Esophagus squamous epithelium (tissue), 5 donors: ENCODE results near the gene ACER2. TPM values are rescaled to one million over a fixed set of nuclear protein-coding genes. Genes with fewer than 3 reads are reported as not detected.

Experiments
- DNase-seq: peaks from one replicate; lab custom pipeline; 2025; lab: John Stamatoyannopoulos, UW
- H3K27ac ChIP-seq, 4 donors: fragments of 200-600 bp; sonication (generic); one replicate each; pipeline ENCODE4 v1.5.1; 2016 to 2019; ENCODE audit warnings: mild to moderate bottlenecking in 1 of 4
- H3K27me3 ChIP-seq, 4 donors: fragments of 200-600 bp; sonication (generic); 1 replicate in 3 of 4; 2 replicates in 1 of 4; pipeline versions ENCODE4 v1.5.1 to v1.6.0; 2017 to 2021; ENCODE audit warnings: antibody characterized with exemption in 1 of 4
- H3K36me3 ChIP-seq, 3 donors: fragments of 200-600 bp; sonication (generic); one replicate each; pipeline ENCODE4 v1.5.1; 2016 to 2019
- H3K4me1 ChIP-seq, 3 donors: fragments of 200-600 bp; sonication (generic); one replicate each; pipeline ENCODE4 v1.5.1; 2017 to 2019
- H3K4me3 ChIP-seq, 4 donors: fragments of 200-600 bp; sonication (generic); 1 replicate in 3 of 4; 2 replicates in 1 of 4; pipeline ENCODE4 v1.5.1; 2016 to 2019; ENCODE audit warnings: mild to moderate bottlenecking in 2 of 4, moderate library complexity in 1 of 4
- H3K9me3 ChIP-seq, 3 donors: fragments of 200-600 bp; sonication (generic); one replicate each; pipeline ENCODE4 v1.5.1; 2016 to 2019
- POLR2A ChIP-seq, 4 donors: fragments of 450-650 bp; IDR thresholded peaks; one replicate each; pipeline ENCODE4 v1.6.1; 2017; ENCODE audit warnings: antibody characterized with exemption in 4 of 4, mild to moderate bottlenecking in 4 of 4, moderate library complexity in 3 of 4
- WGBS, 2 donors: methylation state at CpG; one replicate each; pipeline ENCODE4 v1.1.5; 2018; 5-methylcytosine and 5-hydroxymethylcytosine counted together
- intact Hi-C: fragments of 100-400 bp; cut with DNase I; formaldehyde crosslinking; loops from one replicate; pipeline ENCODE4 v1.15.0; 2022
- total RNA-seq, 4 donors: library from RNA; depleted of rRNA; stranded (reverse); fragments of >200 nt; gene quantifications; one replicate each; pipeline ENCODE4 v1.1.0, GENCODE V29; 2016
- TF ChIP-seq, protein P1 (sequence below), 6 experiments: fragments of 450-650 bp in 4 of 6; fragments of 200-600 bp in 2 of 6; sonication (generic) in 2 of 6; IDR thresholded peaks; one replicate each; pipeline ENCODE4 v1.5.1; 2016 to 2019; ENCODE audit warnings: antibody characterized with exemption in 6 of 6, mild to moderate bottlenecking in 4 of 6, moderate library complexity in 4 of 6
- donor health status: DM: yes; HTN: yes; CAD: no.

The ACER2 gene
- total RNA-seq: 1 to 10 TPM; 3.6 to 5.0 (median 3.8) TPM

- Histone ChIP-seq H3K36me3 (no peaks in the 10 kb centered on the region), H3K4me1 (peaks cover 8 to 40% (median 14%) of the 10 kb centered on the region in 3 donors), H3K27ac (peak within 1 kb of the TSS; percentile 71 to 91 (median 88)), H3K9me3 (no peaks in the 10 kb centered on the region), H3K27me3 (no peaks in the 10 kb centered on the region), H3K4me3 (peak within 1 kb of the TSS; percentile 67 to 92 (median 88))
- intact Hi-C loops: no loop called here
- DNase-seq: peak; percentile 73
- TF ChIP-seq, protein P1, sequence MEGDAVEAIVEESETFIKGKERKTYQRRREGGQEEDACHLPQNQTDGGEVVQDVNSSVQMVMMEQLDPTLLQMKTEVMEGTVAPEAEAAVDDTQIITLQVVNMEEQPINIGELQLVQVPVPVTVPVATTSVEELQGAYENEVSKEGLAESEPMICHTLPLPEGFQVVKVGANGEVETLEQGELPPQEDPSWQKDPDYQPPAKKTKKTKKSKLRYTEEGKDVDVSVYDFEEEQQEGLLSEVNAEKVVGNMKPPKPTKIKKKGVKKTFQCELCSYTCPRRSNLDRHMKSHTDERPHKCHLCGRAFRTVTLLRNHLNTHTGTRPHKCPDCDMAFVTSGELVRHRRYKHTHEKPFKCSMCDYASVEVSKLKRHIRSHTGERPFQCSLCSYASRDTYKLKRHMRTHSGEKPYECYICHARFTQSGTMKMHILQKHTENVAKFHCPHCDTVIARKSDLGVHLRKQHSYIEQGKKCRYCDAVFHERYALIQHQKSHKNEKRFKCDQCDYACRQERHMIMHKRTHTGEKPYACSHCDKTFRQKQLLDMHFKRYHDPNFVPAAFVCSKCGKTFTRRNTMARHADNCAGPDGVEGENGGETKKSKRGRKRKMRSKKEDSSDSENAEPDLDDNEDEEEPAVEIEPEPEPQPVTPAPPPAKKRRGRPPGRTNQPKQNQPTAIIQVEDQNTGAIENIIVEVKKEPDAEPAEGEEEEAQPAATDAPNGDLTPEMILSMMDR (IDR thresholded peaks at IDR 0.05): no peak
- TF ChIP-seq POLR2A (IDR thresholded peaks at IDR 0.05): peak in 3 of 4 donors; percentile 73 to 86 (median 76)
- 0% methylated on average over 7 to 8 of the region's 61 CpGs for WGBS, 2 donors
These were observed at the start of gene ACER2 for GRCh38 chr9:19408693-19409400. Gene ACER2 (plus strand): TSS chr9:19409009. CDS start chr9:19409085, 76 bp downstream.

- intact Hi-C loops: no loop called here
- DNase-seq: no peak
- WGBS, 2 donors: 72 to 83% methylated on average over 2 of the region's 2 CpGs
- no peaks in the 10 kb centered on the region for H3K4me1 ChIP-seq
- peaks cover 0 to 100% (median 4%) of the 10 kb centered on the region in 3 donors for H3K36me3 ChIP-seq
- no peaks in the 10 kb centered on the region for H3K9me3 ChIP-seq
- H3K27ac ChIP-seq: no peak overlapping the region
- H3K4me3 ChIP-seq: no peak overlapping the region
- no peaks in the 10 kb centered on the region for H3K27me3 ChIP-seq
- TF ChIP-seq POLR2A (IDR thresholded peaks at IDR 0.05): no peak
- TF ChIP-seq, protein P1 (IDR thresholded peaks at IDR 0.05): no peak
These were observed 39.7 kb upstream of the ACER2 start for GRCh38 chr9:19369107-19369506.

- Histone ChIP-seq H3K36me3 (peaks cover 4 to 100% (median 18%) of the 10 kb centered on the region in 3 donors), H3K4me1 (peaks cover 0 to 2% (median 0%) of the 10 kb centered on the region in 3 donors), H3K27me3 (no peaks in the 10 kb centered on the region), H3K9me3 (no peaks in the 10 kb centered on the region), H3K4me3 (no peak overlapping the region), H3K27ac (no peak overlapping the region)
- intact Hi-C loops: no loop called here
- TF ChIP-seq POLR2A (IDR thresholded peaks at IDR 0.05): no peak
- TF ChIP-seq, protein P1 (IDR thresholded peaks at IDR 0.05): no peak
- no peak for DNase-seq
- WGBS, 2 donors: 66 to 68% methylated on average over 5 of the region's 5 CpGs
These were observed 36.9 kb upstream of the ACER2 start for GRCh38 chr9:19371942-19372341.

DNA sequence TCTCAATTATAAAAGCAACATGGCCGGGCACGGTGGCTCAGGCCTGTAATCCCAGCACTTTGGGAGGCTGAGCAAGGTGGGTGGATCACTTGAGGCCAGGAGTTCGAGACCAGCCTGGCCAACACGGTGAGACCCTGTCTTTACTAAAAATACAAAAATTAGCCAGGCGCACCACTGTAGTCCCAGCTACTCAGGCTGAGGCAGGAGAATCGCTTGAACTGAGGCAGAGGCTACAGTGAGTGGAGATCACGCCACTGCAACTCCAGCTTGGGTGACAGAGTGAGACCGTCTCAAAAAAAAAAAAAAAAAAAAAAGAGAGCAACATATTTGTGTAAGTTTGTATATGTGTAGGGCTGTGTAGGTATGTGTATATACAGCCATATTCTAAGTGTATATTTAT, 36.2 kb upstream of the ACER2 start:
- TF ChIP-seq, protein P1 (IDR thresholded peaks at IDR 0.05): no peak
- TF ChIP-seq POLR2A (IDR thresholded peaks at IDR 0.05): no peak
- H3K27me3 ChIP-seq: no peaks in the 10 kb centered on the region
- no peak overlapping the region for H3K4me3 ChIP-seq
- peaks cover 4 to 100% (median 14%) of the 10 kb centered on the region in 3 donors for H3K36me3 ChIP-seq
- intact Hi-C loops: no loop called here
- no peak for DNase-seq
- H3K9me3 ChIP-seq: no peaks in the 10 kb centered on the region
- no peak overlapping the region for H3K27ac ChIP-seq
- peaks cover 0 to 9% (median 0%) of the 10 kb centered on the region in 3 donors for H3K4me1 ChIP-seq
- 84 to 87% methylated on average over 7 to 8 of the region's 8 CpGs for WGBS, 2 donors

GRCh38 chr9:19373527-19373926, 35.3 kb upstream of the ACER2 start:
- TF ChIP-seq, protein P1 (IDR thresholded peaks at IDR 0.05): no peak
- H3K27ac ChIP-seq: no peak overlapping the region
- H3K4me1 ChIP-seq: peaks cover 5 to 18% (median 6%) of the 10 kb centered on the region in 3 donors
- peaks cover 4 to 100% (median 14%) of the 10 kb centered on the region in 3 donors for H3K36me3 ChIP-seq
- H3K9me3 ChIP-seq: no peaks in the 10 kb centered on the region
- H3K27me3 ChIP-seq: no peaks in the 10 kb centered on the region
- no peak for DNase-seq
- no peak overlapping the region for H3K4me3 ChIP-seq
- intact Hi-C loops: no loop called here
